Measurements from ENCODE around the gene TEX44. TPM values are rescaled to one million over a fixed set of nuclear protein-coding genes. Genes with fewer than 3 reads are reported as not detected.

Gene TEX44
- total RNA-seq, 4 donors from 2014 or later: not detected

DNA sequence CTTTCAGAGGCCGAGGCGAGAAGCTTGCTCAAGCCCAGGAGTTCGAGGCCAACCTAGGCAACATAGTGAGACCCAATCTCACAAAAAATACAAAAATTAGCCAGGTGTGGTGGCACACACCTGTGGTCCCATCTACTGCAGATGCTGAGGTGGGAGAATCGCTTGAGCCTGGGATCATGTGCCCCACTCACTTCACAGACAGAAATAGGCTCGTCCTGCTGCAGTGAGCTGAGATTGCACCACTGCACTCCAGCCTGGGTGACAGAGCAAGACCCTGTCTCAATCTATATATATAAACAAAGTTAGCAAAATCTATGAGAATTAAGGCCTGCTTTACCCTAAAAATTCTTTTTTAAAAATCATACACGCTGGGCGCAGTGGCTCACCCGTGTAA, 50.8 kb downstream of the TEX44 start:
- H3K4me3 ChIP-seq (ENCODE audit: low read depth, poor library complexity, severe bottlenecking): no peak overlapping the region
- no peak for DNase-seq (ENCODE audit: low spot score in 2 of 2)
- intact Hi-C loops (cut with DNase I; ENCODE audit: low total_unique reads): no loop called here
- no peak for TF ChIP-seq POLR2A (IDR thresholded peaks at IDR 0.05)
- TF ChIP-seq, protein P1, sequence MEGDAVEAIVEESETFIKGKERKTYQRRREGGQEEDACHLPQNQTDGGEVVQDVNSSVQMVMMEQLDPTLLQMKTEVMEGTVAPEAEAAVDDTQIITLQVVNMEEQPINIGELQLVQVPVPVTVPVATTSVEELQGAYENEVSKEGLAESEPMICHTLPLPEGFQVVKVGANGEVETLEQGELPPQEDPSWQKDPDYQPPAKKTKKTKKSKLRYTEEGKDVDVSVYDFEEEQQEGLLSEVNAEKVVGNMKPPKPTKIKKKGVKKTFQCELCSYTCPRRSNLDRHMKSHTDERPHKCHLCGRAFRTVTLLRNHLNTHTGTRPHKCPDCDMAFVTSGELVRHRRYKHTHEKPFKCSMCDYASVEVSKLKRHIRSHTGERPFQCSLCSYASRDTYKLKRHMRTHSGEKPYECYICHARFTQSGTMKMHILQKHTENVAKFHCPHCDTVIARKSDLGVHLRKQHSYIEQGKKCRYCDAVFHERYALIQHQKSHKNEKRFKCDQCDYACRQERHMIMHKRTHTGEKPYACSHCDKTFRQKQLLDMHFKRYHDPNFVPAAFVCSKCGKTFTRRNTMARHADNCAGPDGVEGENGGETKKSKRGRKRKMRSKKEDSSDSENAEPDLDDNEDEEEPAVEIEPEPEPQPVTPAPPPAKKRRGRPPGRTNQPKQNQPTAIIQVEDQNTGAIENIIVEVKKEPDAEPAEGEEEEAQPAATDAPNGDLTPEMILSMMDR (IDR thresholded peaks at IDR 0.05): no peak
- WGBS, 2 donors: 70 to 74% methylated on average over 7 to 8 of the region's 8 CpGs

Other genes with a start within 250 kb of the TEX44 start
- gene B3GNT7, start 197.2 kb upstream of the TEX44 start, total RNA-seq: 1 to 10 TPM; 1.2 to 2.6 (median 1.8) TPM
- 100 to 1,000 TPM in 3 of 4 donors, 10 to 100 TPM in 1; 82.4 to 145 (median 115) TPM for gene NCL, start 128.4 kb upstream of the TEX44 start, total RNA-seq
- gene NMUR1, start 62.4 kb upstream of the TEX44 start, total RNA-seq: under 1 TPM in 2 of 4 donors, not detected in 2; 0.19 to 0.29 TPM
- gene PTMA, start 115.7 kb downstream of the TEX44 start, total RNA-seq: 1,000 to 10,000 TPM in 2 of 4 donors, 100 to 1,000 TPM in 2; 811 to 1,206 (median 976) TPM
- gene PDE6D, start 188.4 kb downstream of the TEX44 start, total RNA-seq: 10 to 100 TPM; 13.0 to 25.3 (median 18.1) TPM
- 10 to 100 TPM; 13.7 to 35.2 (median 24.4) TPM for gene COPS7B, start 193.6 kb downstream of the TEX44 start, total RNA-seq

Measured in lower leg skin (tissue), 4 donors.